Immature natural killer cell (primary cell): Measurements from ENCODE around the gene RAD9A. TPM values are rescaled to one million over a fixed set of nuclear protein-coding genes. Genes with fewer than 3 reads are reported as not detected.

ENCODE experiments used
- DNase-seq, 3 donors: peaks; one replicate each; pipeline ENCODE4 v3.0.0; 2022; ENCODE audit warnings: mixed read lengths in 1 of 3
- H3K27ac Mint-ChIP-seq, 6 donors: one replicate each; pipeline ENCODE4 v1.8.0; 2020; ENCODE audit warnings: mixed read lengths in 6 of 6, mild to moderate bottlenecking in 5 of 6, inconsistent platforms in 4 of 6, moderate library complexity in 3 of 6
- H3K27me3 Mint-ChIP-seq, 3 donors: one replicate each; pipeline ENCODE4 v1.8.0; 2020 to 2021; ENCODE audit warnings: low read depth in 3 of 3, mild to moderate bottlenecking in 3 of 3, mixed read lengths in 3 of 3, moderate library complexity in 3 of 3, inconsistent platforms in 1 of 3
- H3K36me3 Mint-ChIP-seq, 3 donors: one replicate each; pipeline ENCODE4 v1.8.0; 2020; ENCODE audit warnings: mixed read lengths in 3 of 3, inconsistent platforms in 2 of 3, mild to moderate bottlenecking in 2 of 3
- H3K4me1 Mint-ChIP-seq, 2 donors: one replicate each; pipeline ENCODE4 v1.8.0; 2020; ENCODE audit warnings: inconsistent platforms in 2 of 2, mild to moderate bottlenecking in 2 of 2, mixed read lengths in 2 of 2, moderate library complexity in 1 of 2
- H3K4me3 Mint-ChIP-seq, 5 donors: one replicate each; pipeline ENCODE4 v1.8.0; 2020; ENCODE audit warnings: mild to moderate bottlenecking in 5 of 5, mixed read lengths in 5 of 5, inconsistent platforms in 3 of 5, moderate library complexity in 3 of 5
- H3K9me3 Mint-ChIP-seq, 6 donors: one replicate each; pipeline ENCODE4 v1.8.0; 2020; ENCODE audit warnings: mild to moderate bottlenecking in 6 of 6, mixed read lengths in 6 of 6, inconsistent platforms in 4 of 6, moderate library complexity in 3 of 6
- polyA plus RNA-seq, 3 donors: library from polyadenylated mRNA; unstranded; fragments of 300-500 nt; fragmentation: Illumina TruSeq; gene quantifications; one replicate each; pipeline ENCODE4 v1.2.3, GENCODE V29; 2021

The RAD9A gene
- 10 to 100 TPM; 10.2 to 12.8 (median 11.6) TPM for polyA plus RNA-seq

DNA sequence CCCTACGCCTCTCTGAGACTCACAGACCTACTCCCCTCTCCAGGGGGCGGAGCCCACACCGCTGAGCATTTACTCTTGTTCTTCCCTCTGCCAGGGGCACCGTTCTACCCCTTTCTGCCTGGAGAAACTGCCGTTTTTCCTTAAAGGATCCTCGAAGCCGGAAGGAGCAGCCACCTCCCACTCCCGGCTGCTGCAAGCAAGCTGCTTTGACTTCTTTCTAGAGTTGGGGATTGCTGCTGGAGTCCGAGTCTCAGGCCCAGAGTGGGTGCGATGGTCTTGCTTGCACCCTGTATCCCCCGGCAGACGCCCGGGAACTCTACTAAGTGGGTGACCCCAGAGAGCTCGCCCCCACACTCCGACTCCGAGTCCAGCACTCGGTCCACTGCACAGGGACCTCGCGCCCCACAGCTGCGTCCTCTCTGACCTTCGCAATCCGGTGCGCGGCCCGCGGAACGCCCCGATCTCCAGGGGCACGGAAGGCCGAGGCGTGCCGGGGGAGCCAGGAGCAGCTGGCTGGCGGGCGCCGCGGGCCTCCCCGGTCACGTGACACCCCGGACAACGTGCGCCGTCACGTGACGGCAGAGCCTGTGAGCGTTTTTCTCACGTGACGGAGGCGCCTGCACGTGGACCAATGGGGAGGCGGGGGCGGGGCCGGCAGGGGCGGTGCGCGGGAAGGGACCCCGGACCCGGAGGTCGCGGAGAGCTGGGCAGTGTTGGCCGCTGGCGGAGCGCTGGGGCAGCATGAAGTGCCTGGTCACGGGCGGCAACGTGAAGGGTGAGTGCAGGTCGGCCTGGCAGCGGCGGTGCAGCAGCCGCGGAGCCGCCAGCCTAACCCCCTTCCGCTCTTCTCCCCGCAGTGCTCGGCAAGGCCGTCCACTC, at the start of gene RAD9A:
Gene RAD9A (plus strand): TSS at position 683 of the 879 bp plus-strand sequence. CDS start 59 bp downstream, at position 742.
- H3K27ac Mint-ChIP-seq = peak within 1 kb of the TSS; percentile 75 to 90 (median 87)
- no peaks in the 10 kb centered on the region for H3K9me3 Mint-ChIP-seq
- H3K27me3 Mint-ChIP-seq = peaks cover 2 to 10% (median 8%) of the 10 kb centered on the region in 3 donors
- peak within 1 kb of the TSS; percentile 86 to 90 (median 89) for H3K4me3 Mint-ChIP-seq
- peaks cover 42% of the 10 kb centered on the region in 2 donors for H3K4me1 Mint-ChIP-seq
- peaks cover 0 to 3% (median 0%) of the 10 kb centered on the region in 3 donors for H3K36me3 Mint-ChIP-seq
- peak; percentile 88 to 90 (median 90) for DNase-seq

DNA sequence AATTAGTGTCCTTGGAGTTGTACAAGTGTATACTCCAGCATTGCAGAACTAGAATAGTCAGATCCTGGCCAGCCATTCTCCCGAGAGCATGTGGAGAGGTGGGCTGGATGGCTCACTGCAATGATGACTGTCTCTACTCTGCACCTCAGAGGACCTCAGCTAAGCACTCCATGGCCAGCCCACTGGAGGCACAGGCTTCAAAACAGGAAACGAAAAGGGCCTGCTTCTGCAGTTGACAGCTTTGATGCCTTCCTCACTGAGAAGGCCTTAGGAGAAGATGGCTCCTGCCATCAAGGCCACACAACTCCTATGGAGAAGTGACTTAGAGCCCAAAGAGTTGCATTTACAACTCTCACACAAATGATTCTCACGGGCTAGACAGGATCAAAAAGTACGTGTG, 47.5 kb upstream of the RAD9A start:
- Mint-ChIP-seq H3K36me3 (no peaks in the 10 kb centered on the region), H3K27me3 (peaks cover 0 to 1% (median 1%) of the 10 kb centered on the region in 3 donors), H3K4me1 (no peaks in the 10 kb centered on the region), H3K27ac (no peak overlapping the region), H3K4me3 (no peak overlapping the region), H3K9me3 (no peaks in the 10 kb centered on the region)
- no peak for DNase-seq

DNA sequence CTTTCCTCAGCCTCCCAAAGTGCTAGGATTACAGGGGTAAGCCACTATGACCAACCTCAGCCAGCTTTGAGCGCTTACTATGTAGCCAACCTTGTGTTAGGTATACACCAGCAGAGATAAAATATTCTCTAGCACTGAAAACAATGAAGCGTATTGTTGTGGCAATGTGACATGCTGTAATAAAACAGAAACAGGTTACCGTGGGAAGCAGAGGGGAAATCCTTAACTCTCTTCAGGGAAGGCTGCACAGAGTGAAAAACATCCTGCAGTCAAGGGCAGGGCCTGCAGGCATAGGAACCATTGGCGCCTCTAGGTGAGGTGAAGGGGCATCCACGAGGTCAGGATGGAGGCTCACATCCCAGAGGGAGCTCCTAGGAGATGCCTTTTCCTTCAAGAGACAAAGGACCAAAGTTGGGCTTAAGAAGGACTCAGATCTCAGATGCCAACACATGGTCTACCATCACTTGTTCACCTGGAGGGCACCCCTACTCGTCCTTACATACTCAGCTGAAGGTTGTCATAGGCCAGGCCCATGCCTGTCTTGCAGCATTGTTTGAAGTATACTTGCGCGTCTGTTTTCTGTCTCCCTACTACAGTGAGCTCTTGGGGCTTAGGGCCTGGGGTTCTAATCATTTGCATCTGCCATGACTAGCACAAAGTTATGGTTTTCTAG, 46.4 kb upstream of the RAD9A start:
- no peak for DNase-seq
- Mint-ChIP-seq H3K27me3 (peaks cover 0 to 1% (median 1%) of the 10 kb centered on the region in 3 donors), H3K27ac (no peak overlapping the region), H3K36me3 (no peaks in the 10 kb centered on the region), H3K4me1 (peaks cover 0 to 2% of the 10 kb centered on the region in 2 donors), H3K9me3 (no peaks in the 10 kb centered on the region), H3K4me3 (no peak overlapping the region)

DNA sequence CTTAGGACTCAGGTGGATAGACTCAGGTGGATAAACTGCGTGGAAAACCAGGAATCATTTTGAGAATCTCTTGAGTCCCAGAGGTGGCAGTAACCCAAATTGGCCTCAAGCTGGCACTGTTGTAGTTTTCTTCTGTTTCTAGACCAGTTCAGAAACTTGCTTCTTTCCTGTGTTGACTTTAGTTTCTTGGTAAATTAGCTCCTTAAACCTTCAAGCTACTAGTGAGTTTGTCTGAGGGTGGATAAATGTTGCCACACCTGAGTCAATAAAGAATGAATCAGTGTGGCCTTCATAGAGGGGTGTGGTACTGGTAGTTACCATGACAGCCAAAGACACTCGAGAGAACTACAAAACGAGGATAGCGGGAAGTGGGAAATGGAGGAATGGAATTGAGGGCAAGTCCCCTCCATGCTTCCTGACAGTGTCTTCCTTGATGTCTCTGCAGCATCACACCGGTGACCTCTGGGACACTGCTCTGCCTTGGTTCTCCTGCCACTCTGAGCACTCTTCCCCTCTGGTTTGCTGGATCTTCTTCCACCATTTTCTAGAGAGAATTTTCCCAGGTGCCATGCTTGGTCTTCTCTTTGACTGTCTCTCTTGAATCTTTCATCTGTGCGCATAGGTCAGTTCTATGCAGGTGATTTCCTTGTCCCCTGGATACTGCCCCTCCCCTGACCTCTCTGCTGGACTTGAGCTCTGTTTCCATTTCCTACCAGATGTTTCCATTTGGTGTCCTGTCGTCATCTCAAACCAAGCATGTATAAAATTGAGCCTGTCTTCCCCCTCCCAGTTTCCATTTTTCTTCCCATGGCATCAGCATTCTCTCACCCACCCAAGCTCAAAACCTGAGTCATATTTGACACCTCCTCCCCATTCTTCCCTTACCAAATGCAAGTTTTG, 45.6 kb upstream of the RAD9A start:
- peaks cover 3 to 6% of the 10 kb centered on the region in 2 donors for H3K4me1 Mint-ChIP-seq

DNA sequence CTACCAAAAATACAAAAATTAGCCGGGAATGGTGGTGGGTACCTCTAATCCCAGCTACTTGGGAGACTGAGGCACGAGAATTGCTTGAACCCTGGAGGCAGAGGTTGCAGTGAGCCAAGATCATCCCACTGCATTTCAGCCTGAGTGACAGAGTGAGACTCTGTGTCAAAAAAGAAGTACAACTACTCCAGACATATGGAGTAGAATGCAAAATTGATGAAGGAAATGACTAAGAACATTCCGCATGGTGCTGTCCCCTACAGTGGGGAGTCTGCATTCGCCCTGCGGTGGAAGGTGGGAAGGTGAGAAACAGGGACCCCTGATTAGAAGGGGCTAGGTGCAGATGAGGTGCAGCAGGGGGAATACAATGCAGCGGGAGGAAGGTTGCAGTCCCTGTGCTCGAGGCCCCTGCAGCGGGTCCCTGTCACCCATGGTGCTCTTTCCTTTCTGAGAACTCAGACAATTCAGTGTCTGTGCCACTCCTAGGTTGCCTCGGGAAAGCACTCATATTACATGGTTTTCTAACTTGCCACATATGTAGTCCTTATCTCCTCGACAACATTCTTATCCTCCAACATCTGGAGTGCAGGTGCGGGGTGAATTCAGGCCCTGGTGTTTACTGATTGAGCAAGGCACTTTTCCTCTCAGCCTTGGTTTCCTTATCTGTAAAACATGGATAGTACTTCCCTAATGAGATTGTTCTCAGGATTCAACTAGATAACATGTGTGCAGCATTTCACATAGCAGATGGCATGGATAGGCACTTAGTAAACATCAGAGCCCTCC, 43.6 kb upstream of the RAD9A start:
- peak overlapping the region in 1 of 6 donors; percentile 57 for H3K27ac Mint-ChIP-seq
- peaks cover 21% of the 10 kb centered on the region in 2 donors for H3K4me1 Mint-ChIP-seq
- DNase-seq = no peak
- peaks cover 5 to 9% (median 9%) of the 10 kb centered on the region in 3 donors for H3K27me3 Mint-ChIP-seq
- H3K9me3 Mint-ChIP-seq = no peaks in the 10 kb centered on the region
- H3K4me3 Mint-ChIP-seq = no peak overlapping the region
- H3K36me3 Mint-ChIP-seq = no peaks in the 10 kb centered on the region

More for the DNA sequence above, 45.6 kb upstream of the RAD9A start:
- DNase-seq = no peak
- no peak overlapping the region for H3K4me3 Mint-ChIP-seq
- no peak overlapping the region for H3K27ac Mint-ChIP-seq
- H3K36me3 Mint-ChIP-seq = no peaks in the 10 kb centered on the region
- peaks cover under 1 to 3% (median 1%) of the 10 kb centered on the region in 3 donors for H3K27me3 Mint-ChIP-seq
- no peaks in the 10 kb centered on the region for H3K9me3 Mint-ChIP-seq

DNA sequence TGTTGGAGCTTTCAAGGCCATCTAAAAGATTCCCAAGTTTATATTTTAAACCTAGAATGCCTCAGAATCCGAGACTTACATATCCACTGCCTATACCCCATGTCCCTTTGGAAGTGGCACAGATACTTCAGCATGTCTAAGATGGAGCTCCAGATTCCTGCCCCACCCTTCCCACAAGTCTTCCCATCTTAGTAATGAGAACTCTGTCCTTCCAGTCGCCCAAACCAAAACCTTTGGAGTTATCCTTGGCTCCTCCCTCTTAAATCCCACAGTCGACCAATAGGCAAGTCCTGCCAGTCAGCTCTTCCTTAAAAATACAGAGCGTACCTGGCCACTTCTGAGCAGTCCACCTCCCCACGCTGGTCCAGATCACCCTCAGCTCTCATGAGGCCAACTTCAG, 42.8 kb upstream of the RAD9A start:
- H3K9me3 Mint-ChIP-seq = no peaks in the 10 kb centered on the region
- no peaks in the 10 kb centered on the region for H3K36me3 Mint-ChIP-seq
- H3K27ac Mint-ChIP-seq = peak overlapping the region in 1 of 6 donors; percentile 12
- peaks cover 10 to 15% (median 13%) of the 10 kb centered on the region in 3 donors for H3K27me3 Mint-ChIP-seq
- H3K4me3 Mint-ChIP-seq = no peak overlapping the region
- peaks cover 26 to 28% of the 10 kb centered on the region in 2 donors for H3K4me1 Mint-ChIP-seq
- DNase-seq = no peak

DNA sequence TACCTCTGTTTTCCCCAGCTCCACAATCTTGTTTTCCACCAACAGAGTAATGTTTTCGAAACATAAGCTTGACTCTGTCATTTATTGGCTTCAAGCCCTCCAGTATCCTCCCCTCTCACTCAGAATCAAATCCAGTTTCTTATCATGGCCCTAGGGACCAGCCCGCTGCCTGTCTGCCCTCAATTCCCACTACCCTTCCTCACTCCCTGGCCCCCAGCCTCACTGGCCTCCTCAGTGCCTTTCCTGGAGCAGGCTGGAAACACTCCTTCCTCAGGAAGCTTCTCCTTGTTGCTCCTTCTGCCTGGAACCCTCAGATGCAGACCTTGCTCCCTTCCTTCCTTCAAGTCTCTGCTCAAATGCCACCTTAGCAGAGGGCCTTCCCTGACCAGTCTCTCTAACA, 42.3 kb upstream of the RAD9A start:
- DNase-seq = no peak

DNA sequence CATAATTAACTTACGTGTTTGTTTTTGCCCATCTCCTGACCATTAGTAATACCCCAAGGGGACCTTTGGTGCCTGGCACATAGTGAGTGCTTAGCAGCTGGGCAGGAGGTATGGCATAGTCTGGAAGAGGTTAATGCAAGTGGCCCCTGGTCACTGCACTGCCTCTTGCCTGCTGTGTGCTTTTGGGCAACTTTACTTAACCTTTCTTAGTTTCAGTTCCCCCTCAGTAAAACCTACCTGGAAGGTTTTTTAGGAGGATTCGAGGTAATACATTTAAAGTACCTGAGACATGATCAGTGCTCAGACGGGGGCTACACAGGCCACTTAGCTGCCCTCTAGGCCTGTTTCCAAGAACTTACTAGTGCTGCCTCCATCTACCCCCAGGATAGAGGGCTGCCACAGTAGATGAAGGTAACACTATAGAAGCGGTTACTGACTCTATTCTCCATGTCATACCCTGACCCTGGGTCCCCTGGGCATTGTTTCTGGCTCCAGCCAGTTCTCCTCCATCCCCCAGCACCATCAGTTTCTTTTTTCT, 41.8 kb upstream of the RAD9A start:
- Mint-ChIP-seq H3K27me3 (peaks cover 10 to 15% (median 15%) of the 10 kb centered on the region in 3 donors), H3K36me3 (no peaks in the 10 kb centered on the region), H3K4me1 (peaks cover 31 to 33% of the 10 kb centered on the region in 2 donors), H3K4me3 (no peak overlapping the region), H3K9me3 (no peaks in the 10 kb centered on the region), H3K27ac (peak overlapping the region in 2 of 6 donors; percentile 26 to 55)
- DNase-seq = no peak

More for the DNA sequence above, 42.3 kb upstream of the RAD9A start:
- Mint-ChIP-seq H3K9me3 (no peaks in the 10 kb centered on the region), H3K27me3 (peaks cover 10 to 15% (median 15%) of the 10 kb centered on the region in 3 donors), H3K27ac (peak overlapping the region in 1 of 6 donors; percentile 26), H3K4me3 (no peak overlapping the region), H3K36me3 (no peaks in the 10 kb centered on the region), H3K4me1 (peaks cover 30 to 32% of the 10 kb centered on the region in 2 donors)

DNA sequence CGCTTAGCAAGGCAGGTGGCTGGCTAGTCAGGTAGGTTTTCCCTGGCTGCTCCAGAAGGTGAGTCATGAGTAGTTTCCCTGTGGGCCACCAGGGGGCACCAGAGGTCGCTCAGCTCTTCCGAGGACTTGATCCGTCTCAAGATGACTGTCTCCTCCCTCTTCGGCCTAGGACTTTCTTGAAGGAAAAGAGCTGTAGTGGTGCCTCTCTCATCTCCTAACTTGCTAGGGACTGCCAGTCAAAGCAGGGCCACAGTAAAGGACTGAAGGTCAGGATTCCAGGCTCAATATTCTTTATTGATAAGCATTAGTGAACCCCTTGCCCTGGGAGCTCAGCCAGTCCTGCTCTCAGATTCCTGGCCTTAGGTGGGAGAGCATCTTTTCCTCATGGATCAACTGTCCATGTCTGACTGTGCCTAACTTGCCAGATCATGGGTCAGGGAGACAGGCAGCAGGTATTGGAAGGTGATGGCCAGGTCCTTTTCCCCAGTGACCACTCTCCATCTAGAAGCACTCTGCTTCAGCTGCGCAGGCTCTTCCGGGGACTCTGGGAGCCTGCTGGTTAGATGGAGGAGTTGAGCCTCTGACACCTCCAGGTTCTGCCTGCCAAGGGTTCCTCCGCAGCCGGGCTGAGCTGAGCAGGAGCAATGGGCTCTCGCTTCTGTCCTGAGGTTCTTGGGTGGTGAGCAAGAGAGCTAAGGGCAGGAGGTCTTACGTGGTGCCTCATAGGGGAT, 40.3 kb upstream of the RAD9A start:
- no peaks in the 10 kb centered on the region for H3K36me3 Mint-ChIP-seq
- peaks cover 10 to 15% (median 15%) of the 10 kb centered on the region in 3 donors for H3K27me3 Mint-ChIP-seq
- no peaks in the 10 kb centered on the region for H3K9me3 Mint-ChIP-seq
- H3K4me3 Mint-ChIP-seq = peak overlapping the region; percentile 61 to 77 (median 75)
- peaks cover 31 to 33% of the 10 kb centered on the region in 2 donors for H3K4me1 Mint-ChIP-seq
- DNase-seq = peak; percentile 63 to 69 (median 66)
- H3K27ac Mint-ChIP-seq = peak overlapping the region; percentile 83 to 97 (median 91)

DNA sequence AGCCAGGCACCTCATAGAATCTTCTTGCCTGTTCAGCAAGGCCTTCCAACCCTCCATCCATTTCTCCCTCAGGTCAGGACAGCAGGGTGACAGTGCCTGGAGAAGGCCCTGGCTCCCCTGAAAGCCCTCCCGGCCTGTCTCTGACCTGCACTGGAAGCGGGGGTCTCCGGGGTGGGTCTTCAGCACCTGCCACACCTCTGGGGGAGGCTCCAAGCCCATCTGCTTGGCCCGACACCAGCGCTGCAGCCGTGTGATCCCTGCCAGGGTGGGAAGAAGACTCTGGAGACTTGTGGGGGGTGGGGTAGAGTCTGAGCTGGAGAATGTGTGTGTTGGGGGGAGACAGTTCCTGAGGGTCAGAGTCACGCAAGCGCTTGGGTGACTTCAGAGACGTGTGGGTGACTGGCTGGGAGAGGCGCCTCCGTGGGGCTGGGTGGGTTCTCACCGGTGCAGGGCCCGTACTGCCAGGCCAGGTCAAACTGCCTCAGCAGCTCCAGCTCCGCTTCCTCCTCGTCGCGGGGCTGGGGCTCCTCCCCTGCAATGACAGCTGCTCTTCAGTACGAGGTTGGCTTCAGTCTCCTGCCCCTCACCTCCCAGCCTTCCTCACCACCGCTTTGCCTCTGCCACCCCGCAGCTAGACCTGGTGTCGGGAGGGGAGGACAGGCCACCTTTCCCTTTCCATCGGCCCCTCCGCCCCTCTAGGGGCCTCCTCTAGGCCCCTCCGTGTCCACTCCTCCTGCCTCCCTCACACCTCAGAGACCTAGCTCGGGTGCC, 39.1 kb upstream of the RAD9A start:
- H3K4me1 Mint-ChIP-seq = peaks cover 38 to 39% of the 10 kb centered on the region in 2 donors
- H3K9me3 Mint-ChIP-seq = no peaks in the 10 kb centered on the region
- peak overlapping the region; percentile 90 to 99 (median 96) for H3K4me3 Mint-ChIP-seq
- no peaks in the 10 kb centered on the region for H3K36me3 Mint-ChIP-seq
- DNase-seq = no peak
- peaks cover 9 to 17% (median 15%) of the 10 kb centered on the region in 3 donors for H3K27me3 Mint-ChIP-seq
- H3K27ac Mint-ChIP-seq = peak overlapping the region; percentile 96 to 100 (median 98)

DNA sequence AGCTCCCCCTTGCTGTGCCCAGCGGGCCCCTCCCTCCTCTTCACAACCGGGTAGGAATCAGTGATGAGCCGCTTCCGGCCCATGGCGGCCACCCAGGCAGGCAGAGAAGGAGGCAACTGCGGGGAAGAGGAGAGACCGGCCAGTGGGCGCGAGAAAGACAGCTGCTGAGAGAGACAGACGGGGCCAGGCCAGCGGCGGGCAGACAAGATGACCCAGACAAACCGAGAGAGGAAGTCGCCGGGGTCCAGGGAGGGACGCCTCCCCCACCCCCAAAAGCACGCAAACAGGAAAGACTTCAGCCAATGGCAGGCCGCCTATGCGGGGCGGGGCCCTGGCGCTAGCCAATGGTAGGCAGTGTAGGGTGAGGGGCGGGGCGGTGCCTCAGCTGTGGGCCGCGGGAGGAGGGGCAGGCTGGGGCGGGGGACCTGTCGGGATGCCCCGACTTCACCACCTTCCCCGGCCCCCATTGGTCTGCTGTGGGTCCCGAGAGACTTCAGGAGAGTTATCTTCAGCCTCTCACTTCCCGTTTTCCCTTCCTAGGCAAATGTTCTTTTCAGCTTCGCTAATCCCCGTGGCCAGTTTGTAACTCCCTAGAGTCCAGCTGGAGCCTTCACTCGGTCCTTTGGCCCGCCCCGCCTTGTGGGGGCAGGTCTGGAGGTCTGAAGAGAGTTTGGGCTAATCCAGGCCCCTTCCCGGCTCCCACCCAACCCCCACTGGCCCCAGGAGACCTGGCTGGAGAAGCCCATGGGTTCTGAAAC, 38.3 kb upstream of the RAD9A start, which contains the start of gene POLD4:
Gene POLD4 (minus strand): TSS at position 230 of the 758 bp plus-strand sequence. CDS start 147 bp downstream, at position 83.
- Mint-ChIP-seq H3K4me1 (peaks cover 38 to 39% of the 10 kb centered on the region in 2 donors), H3K27ac (peak within 1 kb of the TSS; percentile 96 to 100 (median 98)), H3K27me3 (peaks cover 9 to 19% (median 18%) of the 10 kb centered on the region in 3 donors), H3K36me3 (no peaks in the 10 kb centered on the region), H3K9me3 (no peaks in the 10 kb centered on the region), H3K4me3 (peak within 1 kb of the TSS; percentile 90 to 99 (median 96))
- peak; percentile 94 to 95 (median 95) for DNase-seq
